ENCODE measurements around the gene RPS19BP1. TPM values are rescaled to one million over a fixed set of nuclear protein-coding genes. Genes with fewer than 3 reads are reported as not detected.

The RPS19BP1 gene
- polyA plus RNA-seq (2011; rRNA removed) (64.0 and 66.7 TPM in 2 replicates), polyA minus RNA-seq (2011; rRNA and poly(A)+ RNA removed) (4.8 and 11.0 TPM in 2 replicates)

GRCh38 chr22:39532215-39533073 is at the start of gene RPS19BP1:
Gene RPS19BP1, minus strand, starts transcription at chr22:39532748. Its CDS starts 10 bp downstream, at chr22:39532738.
- H3K27me3 ChIP-seq (ENCODE audit: control insufficient read depth, insufficient read depth, low read length) = no peaks in the 10 kb centered on the region; the same call in 1 of the 2 replicates
- CTCF ChIA-PET = interaction anchor here (0.7 to 24.6 kb wide), 6 partner anchors 39 to 662 kb away, joined by 3 to 476 read pairs (median 4); no protein-coding TSS in a partner anchor
- POLR2A ChIA-PET = interaction anchor here (0.8 kb wide), 1 partner anchor 214 kb away, joined by 3 read pairs; no protein-coding TSS in a partner anchor
- peak within 1 kb of the TSS; percentile 78 for H3K4me3 ChIP-seq (ENCODE audit: low read depth, low read length)
- DNase-seq (ENCODE audit: low read depth) = peak; percentile 99
- peaks cover 14% of the 10 kb centered on the region for H3K36me3 ChIP-seq (ENCODE audit: control insufficient read depth, insufficient read depth, low read length)
- no peak for TF ChIP-seq CTCF (IDR thresholded peaks at IDR 0.05; ENCODE audit: insufficient read depth, low read depth, low read length)

- CTCF ChIA-PET = no interaction called here
- Histone ChIP-seq H3K36me3 (ENCODE audit: control insufficient read depth, insufficient read depth, low read length) (no peaks in the 10 kb centered on the region), H3K27me3 (ENCODE audit: control insufficient read depth, insufficient read depth, low read length) (peaks cover 17% of the 10 kb centered on the region), H3K4me3 (ENCODE audit: low read depth, low read length) (no peak overlapping the region)
- TF ChIP-seq CTCF (IDR thresholded peaks at IDR 0.05; ENCODE audit: insufficient read depth, low read depth, low read length) = no peak
- DNase-seq (ENCODE audit: low read depth) = no peak
- POLR2A ChIA-PET = no interaction called here
These were observed 48.8 kb upstream of the RPS19BP1 start for GRCh38 chr22:39581303-39581702.

GRCh38 chr22:39580795-39581194 is 48.2 kb upstream of the RPS19BP1 start:
- DNase-seq (ENCODE audit: low read depth) = no peak
- Histone ChIP-seq H3K4me3 (ENCODE audit: low read depth, low read length) (no peak overlapping the region), H3K27me3 (ENCODE audit: control insufficient read depth, insufficient read depth, low read length) (peaks cover 17% of the 10 kb centered on the region), H3K36me3 (ENCODE audit: control insufficient read depth, insufficient read depth, low read length) (no peaks in the 10 kb centered on the region)
- ChIA-PET POLR2A (no interaction called here), CTCF (no interaction called here)
- TF ChIP-seq CTCF (IDR thresholded peaks at IDR 0.05; ENCODE audit: insufficient read depth, low read depth, low read length) = no peak

GRCh38 chr22:39580006-39580441 is 47.5 kb upstream of the RPS19BP1 start:
- no peaks in the 10 kb centered on the region for H3K36me3 ChIP-seq (ENCODE audit: control insufficient read depth, insufficient read depth, low read length)
- peaks cover 17% of the 10 kb centered on the region for H3K27me3 ChIP-seq (ENCODE audit: control insufficient read depth, insufficient read depth, low read length)
- TF ChIP-seq CTCF (IDR thresholded peaks at IDR 0.05; ENCODE audit: insufficient read depth, low read depth, low read length) = no peak
- no peak for DNase-seq (ENCODE audit: low read depth)
- POLR2A ChIA-PET = no interaction called here
- CTCF ChIA-PET = no interaction called here
- H3K4me3 ChIP-seq (ENCODE audit: low read depth, low read length) = no peak overlapping the region

GRCh38 chr22:39577900-39578299 is 45.4 kb upstream of the RPS19BP1 start:
- Histone ChIP-seq H3K4me3 (ENCODE audit: low read depth, low read length) (no peak overlapping the region), H3K27me3 (ENCODE audit: control insufficient read depth, insufficient read depth, low read length) (peaks cover 14% of the 10 kb centered on the region), H3K36me3 (ENCODE audit: control insufficient read depth, insufficient read depth, low read length) (no peaks in the 10 kb centered on the region)
- DNase-seq (ENCODE audit: low read depth) = no peak
- POLR2A ChIA-PET = no interaction called here
- no peak for TF ChIP-seq CTCF (IDR thresholded peaks at IDR 0.05; ENCODE audit: insufficient read depth, low read depth, low read length)
- CTCF ChIA-PET = no interaction called here

All from BJ (cell line).